Tongue (tissue), 2 donors: ENCODE results near the gene DCC. TPM values are rescaled to one million over a fixed set of nuclear protein-coding genes. Genes with fewer than 3 reads are reported as not detected.

Experiments used
- DNase-seq: peaks from one replicate; pipeline ENCODE4 v3.0.0-alpha.2; 2015
- total RNA-seq: library from RNA; depleted of rRNA; stranded (reverse); fragments of >200 nt; gene quantifications from one replicate; pipeline ENCODE4 v1.2.3, GENCODE V29; 2014

Gene DCC
- total RNA-seq, 1 donor from 2014 or later: 5.5 TPM

- DNase-seq: no peak
Observed at GRCh38 chr18:52427521-52428175, 87.7 kb downstream of the DCC start.

DNA sequence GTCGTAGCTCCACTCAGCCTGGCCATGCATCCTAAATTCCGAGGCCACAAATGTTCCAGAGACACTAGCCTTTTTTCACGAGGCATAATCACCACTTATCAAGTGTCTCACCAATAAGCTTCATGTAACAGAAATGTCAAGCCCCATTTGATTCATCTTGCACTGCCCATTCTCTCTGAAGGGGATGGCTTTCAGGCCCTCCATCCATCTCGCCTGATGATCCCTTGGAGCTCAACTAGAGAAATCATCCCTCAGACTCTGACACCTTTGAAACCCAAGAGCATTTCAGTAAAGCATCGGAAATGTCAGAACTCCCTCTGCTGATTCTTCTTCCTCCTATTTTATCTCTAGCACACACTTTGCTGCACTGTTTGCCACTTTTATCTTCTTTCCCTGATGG lies 91.7 kb downstream of the DCC start:
- no peak for DNase-seq

- no peak for DNase-seq
Observed at GRCh38 chr18:52433797-52434196, 93.8 kb downstream of the DCC start.

DNA sequence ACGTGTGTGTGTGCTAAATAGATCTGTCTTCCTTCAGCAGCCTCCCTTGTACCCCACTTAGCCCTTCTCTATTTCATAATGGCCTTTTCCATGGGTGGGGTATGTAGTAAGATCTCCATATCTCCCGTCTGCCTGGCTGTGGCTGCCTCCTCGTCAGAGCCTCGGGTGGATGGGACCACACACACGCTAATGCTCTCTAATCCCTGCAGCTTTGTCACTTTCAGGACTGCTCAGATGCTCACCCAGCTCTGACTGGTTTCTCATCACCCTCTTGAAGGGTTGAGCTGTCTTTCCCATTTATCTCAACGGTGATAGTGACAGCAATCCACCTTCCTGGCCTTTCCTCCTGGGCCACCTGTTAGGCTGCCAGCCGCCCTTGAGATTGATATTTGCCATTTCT lies 95.3 kb downstream of the DCC start:
- DNase-seq: no peak

- no peak for DNase-seq
Observed at GRCh38 chr18:52437161-52437560, 97.2 kb downstream of the DCC start.

- DNase-seq: no peak
Observed at GRCh38 chr18:52439457-52439856, 99.5 kb downstream of the DCC start.

GRCh38 chr18:52441794-52442193 lies 101.8 kb downstream of the DCC start:
- DNase-seq: no peak

GRCh38 chr18:52442686-52443085 lies 102.7 kb downstream of the DCC start:
- no peak for DNase-seq

DNA sequence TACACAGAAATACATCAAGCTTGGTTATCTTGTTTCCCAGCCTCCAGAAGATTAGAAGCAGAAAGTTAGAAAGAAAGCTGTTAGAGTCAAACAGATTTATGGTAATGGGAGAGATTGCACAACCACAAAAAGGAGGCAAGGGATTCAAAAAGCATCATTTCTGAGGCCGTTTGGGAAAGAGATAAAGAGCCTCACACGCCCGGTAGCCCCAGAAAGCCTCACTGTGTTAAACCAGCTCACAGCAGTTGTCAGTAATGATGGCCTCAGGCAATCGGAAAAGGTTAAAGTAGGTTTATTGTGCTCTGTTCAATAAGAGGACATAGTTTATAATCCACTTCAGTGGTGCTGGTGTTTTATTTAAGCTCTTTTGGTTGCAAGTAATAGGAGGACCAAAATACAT lies 111.3 kb downstream of the DCC start:
- DNase-seq: no peak

GRCh38 chr18:52451851-52452250 lies 111.9 kb downstream of the DCC start:
- no peak for DNase-seq

- no peak for DNase-seq
Observed at GRCh38 chr18:52452427-52452826, 112.4 kb downstream of the DCC start.

DNA sequence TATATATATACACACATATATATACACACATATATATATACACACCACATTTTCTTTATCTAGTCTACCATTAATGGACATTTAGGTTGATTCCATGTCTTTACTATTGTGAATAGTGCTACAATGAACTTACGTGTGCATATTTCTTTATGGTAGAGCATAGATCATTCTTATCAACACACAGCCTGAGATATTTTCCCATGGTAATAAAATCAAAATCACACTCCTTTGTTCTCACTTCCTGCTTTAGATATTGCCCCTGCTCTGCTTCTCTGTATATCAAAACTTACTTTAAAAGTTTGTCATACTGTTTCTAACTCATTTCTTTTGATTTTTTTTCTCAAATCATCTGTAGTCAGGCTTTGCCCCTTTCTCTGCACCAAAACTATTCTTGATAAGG lies 119.9 kb downstream of the DCC start:
- DNase-seq: no peak

GRCh38 chr18:52462853-52463252 lies 122.9 kb downstream of the DCC start:
- DNase-seq: no peak

- no peak for DNase-seq
Observed at GRCh38 chr18:52465391-52465790, 125.4 kb downstream of the DCC start.

DNA sequence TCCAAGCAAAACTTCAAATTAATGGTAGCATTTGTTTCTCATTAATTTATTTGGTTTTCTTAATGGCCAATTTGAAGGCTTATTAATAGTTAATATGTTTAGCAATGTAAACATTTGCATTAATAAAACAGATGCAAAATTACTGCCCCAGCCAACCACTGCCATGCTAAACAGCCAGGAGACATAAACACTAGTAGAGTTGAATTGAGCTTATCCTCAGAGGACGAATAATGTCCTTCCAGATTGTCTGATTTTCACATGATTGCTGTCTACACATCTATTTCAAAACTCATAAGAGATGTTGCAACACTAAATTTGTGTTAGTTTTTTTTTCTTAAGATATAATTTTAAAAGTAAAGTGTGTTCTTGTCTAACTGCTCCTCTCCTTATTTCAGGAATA lies 128.5 kb downstream of the DCC start:
- no peak for DNase-seq

DNA sequence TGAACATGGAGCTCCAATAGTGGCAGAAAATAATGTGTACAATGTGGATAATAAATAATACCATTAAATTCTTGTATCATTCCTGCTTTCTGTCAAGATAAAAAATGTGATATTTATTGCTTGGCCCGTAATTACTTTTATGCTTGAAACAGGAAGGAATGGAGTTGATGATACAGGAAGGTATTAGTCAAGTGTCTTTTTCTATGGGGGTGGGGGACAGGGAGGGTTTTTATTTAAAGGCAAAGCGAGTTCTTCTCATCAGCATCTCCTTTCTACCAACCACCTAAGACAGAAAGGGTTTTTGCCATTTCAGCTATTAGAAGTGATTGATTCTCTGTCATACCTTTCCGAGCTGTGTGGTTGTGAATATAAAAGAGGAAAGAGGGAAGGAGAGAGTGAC lies 135.3 kb downstream of the DCC start:
- DNase-seq: no peak

DNA sequence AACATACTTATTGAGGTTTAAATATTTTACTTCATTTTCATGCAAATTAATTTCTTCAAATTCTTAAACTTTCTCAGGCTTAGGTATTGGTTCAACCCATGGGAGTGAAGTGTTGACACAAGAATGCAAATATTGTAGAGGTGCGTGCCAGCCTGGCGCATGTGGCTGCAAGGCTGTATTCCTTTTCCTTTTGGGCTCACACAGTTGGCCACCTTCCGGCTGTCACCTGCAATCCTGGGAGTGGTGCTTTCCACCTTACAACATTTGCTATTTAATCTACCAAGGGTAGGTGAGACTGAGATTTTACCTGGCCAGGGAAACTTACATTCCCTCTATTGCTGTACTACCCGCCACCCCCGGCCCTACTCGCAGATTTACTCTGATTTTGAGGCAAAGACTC lies 141.1 kb downstream of the DCC start:
- no peak for DNase-seq

DNA sequence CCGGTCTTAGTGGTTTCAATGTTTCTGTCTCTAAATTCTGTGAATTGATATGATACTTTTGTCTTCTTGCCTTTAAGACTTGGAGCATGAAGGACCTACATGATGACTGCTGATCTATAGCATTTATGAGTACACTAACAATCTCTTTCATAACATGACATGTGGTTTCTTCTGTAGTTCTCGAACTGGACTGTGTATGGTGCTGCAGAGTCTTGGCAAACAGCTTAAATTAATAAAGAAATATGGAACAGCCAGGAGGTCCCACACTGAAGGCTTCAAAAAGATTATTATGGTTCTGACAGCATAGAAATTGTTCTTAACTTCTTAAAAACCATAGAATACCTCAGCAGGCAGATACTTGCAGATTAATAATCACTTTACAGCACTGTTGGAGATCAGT lies 145.0 kb downstream of the DCC start:
- DNase-seq: no peak

DNA sequence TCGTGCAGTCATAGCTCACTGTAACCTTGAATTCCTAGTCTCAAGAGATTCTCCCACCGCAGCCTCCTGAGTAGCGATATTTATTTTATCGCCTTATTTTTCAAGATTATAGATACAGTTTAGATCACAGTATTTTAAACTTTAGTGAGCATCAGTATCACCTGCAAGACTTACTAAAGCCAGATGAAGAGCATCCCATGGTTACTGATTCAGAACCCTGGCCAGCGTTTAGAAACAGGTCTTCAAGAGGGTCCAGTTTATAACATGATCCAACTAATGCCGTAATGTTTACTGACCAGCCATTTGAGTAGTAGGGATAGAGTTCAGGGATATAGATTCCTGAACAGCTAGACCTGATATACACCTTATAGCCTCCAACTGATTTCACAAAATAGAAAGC lies 146.1 kb downstream of the DCC start:
- DNase-seq: no peak

- DNase-seq: no peak
Observed at GRCh38 chr18:52489396-52490306, 149.7 kb downstream of the DCC start.

- DNase-seq: no peak
Observed at GRCh38 chr18:52496426-52496825, 156.4 kb downstream of the DCC start.

GRCh38 chr18:52499016-52499415 lies 159.0 kb downstream of the DCC start:
- no peak for DNase-seq

GRCh38 chr18:52499644-52500043 lies 159.6 kb downstream of the DCC start:
- no peak for DNase-seq

- DNase-seq: no peak
Observed at GRCh38 chr18:52504589-52504988, 164.6 kb downstream of the DCC start.
